C1 segment of cervical spinal cord (tissue), 14 donors: ENCODE results near the gene ST8SIA3.

Experiments used
- DNase-seq, 14 donors: peaks; one replicate each; lab custom pipeline; 2025; lab: John Stamatoyannopoulos, UW

Gene ST8SIA3, protein sequence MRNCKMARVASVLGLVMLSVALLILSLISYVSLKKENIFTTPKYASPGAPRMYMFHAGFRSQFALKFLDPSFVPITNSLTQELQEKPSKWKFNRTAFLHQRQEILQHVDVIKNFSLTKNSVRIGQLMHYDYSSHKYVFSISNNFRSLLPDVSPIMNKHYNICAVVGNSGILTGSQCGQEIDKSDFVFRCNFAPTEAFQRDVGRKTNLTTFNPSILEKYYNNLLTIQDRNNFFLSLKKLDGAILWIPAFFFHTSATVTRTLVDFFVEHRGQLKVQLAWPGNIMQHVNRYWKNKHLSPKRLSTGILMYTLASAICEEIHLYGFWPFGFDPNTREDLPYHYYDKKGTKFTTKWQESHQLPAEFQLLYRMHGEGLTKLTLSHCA

DNA sequence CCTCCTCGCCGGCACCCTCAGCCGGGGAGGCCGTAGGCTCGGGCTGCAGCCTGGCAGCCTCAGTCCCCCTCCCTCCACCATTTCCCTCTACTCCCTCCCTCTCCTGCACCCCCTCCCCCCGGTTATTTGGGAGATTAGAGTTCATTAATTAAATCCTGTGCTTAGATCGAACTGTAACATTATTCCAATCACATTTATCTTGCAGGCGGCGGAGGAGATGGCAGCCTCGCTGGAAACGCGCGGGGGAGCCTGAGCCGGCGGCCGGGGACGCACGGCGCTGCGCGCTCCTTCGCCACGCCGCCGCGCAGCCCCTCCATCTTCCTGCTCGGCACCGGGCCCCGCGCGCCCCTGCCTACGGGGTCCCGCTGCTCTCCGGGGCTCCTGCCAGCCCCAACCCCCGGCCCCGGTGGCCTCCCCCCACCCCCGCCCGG is at the start of gene ST8SIA3:
Gene ST8SIA3 (plus strand): TSS at position 287 of the 431 bp plus-strand sequence. CDS start 290 bp downstream, outside the sequence.
- DNase-seq, result peak in 1 of 14 donors; percentile 54

DNA sequence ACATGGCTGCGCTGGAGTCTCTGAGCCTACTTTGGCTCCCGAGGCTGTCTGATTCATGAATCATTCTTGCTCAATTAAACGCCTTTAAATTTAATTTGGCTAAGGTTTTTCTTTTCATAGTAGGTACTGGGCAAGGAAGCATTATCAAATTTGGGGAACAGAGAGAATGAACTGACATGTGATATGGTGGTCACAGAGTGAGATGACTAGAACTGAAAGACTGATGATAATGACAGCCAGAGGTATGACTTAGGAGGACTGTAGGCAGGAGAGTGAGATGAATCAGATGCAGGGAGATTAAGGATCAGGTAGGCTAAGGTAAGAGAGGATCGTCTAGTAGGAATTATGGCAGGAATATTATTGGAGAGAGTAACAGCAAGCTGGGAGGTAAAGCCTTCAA is 40.9 kb upstream of the ST8SIA3 start:
- no peak for DNase-seq

DNA sequence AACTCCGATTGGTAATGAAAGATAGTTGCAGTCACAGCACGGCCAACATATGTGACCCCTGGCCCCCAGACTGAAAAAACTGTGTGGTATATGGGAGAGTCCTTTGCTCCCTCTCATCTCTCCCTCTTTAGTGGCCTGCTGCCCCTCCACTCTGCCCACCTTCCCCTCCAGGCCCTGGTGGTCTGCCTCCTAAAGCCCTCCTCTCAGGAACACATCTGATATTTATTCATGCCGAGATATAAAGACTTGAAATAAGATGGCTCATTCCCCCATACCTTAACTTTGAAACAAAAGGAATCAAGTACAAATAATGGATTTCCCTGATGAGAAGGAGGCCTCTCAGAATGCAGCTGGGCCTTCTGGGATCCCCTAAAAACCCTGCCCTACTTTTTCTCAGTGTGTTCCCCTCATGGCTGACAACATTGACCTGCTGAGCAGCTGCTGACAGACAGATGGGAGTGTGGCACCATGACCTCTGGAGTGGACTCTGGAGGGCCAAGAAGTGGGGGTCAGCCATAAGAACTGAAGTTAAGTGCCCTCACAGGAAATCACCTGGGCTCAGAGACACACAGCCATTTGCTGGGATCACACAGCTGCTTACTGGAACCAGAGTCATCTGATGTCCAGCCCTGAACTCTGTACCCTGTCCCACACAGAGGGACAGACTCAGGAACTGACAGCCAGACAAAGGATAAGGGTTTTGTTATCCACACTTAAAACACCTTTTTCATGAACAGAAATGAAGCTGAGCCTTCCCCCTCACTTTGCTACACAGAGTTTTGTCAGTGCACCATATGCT is 39.8 kb upstream of the ST8SIA3 start:
- DNase-seq, result no peak

DNA sequence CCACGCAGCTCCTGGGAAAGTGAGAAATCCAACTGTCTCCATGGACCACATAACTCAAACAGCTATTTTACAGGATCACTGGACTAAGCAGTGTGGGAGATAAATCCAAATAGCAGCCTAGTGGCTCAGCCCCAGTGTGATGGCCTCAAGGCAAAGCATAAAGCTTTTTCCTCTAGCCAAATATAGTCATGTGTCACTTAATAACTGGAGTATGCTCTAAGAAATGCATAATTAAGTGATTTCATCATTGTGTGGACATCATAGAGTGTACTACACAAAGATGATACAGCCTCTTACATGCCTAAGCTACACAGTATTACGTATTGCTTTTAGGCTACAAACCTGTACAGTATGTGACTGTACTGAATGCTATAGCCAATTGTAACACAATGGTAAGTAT is 31.8 kb upstream of the ST8SIA3 start:
- no peak for DNase-seq

DNA sequence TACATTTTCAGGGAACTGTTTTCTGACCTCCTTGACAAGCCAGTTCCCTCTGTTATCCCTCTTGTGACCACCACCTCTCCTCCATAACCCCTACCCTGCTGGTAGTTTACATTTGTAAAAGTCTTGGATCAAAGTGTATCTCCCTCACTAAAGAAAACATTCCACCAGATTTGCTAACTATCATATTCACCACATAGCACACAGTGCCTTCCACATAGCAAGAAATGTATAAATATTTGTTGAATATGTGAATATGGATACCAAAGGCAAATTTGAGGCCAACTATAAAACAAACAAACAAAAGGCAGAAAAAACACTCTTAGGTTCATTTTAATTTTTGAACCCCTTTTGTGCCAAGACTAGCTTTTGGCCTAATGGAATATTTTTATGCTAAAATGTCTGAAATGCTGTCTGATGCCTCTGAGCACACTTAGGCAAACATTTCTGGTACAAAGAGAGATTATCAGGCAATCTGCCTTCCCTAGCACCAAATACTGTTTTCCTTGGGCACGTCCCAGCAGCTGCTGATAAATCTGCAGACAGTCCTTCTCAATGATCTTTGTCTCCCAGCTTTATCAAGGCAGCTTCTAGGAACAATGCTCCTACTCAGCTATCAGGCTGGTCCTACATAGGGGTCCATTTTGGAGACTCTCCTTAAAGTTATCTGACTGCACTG is 26.7 kb upstream of the ST8SIA3 start:
- no peak for DNase-seq

DNA sequence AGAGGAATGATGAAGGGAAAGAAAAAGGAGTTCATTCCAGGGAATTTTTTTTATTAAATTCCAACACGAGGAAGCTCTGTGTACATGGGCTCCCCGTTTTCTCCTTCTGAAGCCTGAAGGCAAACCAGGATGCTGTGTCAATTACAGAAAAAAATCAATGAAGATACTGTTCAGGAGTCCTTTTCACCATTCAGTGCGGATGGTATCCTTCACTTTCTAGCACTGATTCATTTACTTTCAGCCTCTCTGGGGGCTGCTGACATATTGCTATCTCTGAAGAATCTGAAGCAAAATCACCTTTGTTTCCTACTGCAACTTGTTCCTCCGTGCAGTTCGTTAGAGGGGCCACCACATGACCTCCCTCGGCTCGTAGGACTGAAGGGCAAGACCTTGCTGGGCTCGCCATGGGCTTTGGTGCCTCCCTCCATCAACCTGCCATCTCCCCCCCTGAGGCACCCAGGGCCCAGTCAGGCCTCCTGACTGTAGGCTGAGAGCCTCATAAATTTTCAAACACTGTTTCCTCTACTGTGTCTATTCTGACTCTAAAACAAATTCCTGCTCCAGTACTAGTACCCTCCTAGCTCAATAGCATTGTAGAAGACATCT is 25.5 kb upstream of the ST8SIA3 start:
- no peak for DNase-seq

DNA sequence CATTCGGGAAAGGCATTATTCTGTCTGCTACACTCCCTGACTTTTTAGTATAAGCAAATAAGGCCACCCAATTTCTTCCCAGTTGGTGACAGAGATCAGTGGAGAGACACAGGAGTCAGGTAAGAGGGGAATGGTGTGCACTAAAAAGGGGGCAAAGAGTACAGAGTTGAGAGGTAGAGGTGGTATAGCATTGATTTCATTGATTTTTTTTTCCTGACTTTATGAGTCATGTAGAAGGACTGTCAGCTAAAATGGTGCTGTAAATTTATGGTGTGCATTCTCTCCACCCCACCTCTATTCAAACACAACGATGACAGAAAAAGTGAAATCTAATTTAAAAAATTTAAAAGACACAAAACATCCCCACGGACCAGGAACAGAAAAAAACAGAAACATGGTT is 23.7 kb upstream of the ST8SIA3 start:
- DNase-seq, result no peak

DNA sequence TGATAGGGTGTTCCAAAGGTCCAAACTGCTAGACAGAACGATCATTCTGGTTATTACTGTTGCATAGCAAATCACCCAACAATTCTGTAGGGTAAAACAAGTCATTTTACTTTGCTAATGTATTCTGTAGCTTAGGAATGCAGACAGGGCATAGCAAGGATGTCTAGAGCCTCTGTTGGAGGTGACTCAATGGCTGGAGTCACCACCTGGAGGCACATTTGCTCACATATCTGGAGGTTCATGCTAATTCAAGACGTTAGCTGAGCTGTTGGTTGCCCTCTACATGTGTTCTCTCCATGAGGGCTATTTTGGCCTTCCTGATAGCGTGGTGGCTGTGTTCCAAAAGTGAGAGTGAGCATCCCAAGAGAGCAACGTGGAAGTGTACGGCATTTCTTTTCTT is 22.5 kb upstream of the ST8SIA3 start:
- DNase-seq, result no peak

DNA sequence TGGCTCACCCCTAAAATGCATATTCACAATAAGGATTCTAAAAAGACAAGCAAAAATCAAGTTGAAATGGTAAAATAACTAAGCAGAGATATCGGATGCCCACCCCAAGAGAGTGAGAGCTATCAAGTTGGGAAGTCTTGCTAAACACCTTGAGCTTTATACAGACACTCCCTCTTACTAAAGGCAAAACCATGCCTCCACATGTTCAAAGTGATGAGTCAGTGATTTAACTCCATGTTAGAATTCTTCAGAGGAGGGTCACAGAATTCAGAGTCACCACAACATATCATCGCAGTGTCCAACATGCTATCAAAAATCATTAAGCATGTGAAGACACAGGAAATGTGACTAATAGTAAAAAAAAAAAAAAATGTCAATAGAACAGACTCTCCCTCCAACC is 20.6 kb upstream of the ST8SIA3 start:
- no peak for DNase-seq

DNA sequence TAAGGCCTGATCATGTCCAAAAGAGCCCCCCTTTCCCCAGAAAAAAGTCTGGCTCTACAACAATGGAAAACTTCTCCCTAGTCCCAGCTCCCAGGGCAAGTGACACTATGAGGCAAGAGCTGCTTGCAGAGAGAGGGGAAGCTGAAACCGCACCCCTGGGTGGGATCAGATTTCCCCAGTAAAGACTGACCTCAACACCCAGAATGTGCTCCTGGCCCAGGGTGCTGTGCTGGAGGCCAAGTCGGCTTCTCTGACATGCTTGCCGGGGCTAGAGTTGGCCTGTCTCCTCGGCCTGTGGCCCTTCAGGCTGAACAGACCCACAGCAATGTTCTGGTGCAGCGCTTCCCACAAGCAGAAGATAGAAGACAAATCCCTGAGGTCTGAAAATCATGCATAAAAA is 18.4 kb upstream of the ST8SIA3 start:
- DNase-seq, result no peak

DNA sequence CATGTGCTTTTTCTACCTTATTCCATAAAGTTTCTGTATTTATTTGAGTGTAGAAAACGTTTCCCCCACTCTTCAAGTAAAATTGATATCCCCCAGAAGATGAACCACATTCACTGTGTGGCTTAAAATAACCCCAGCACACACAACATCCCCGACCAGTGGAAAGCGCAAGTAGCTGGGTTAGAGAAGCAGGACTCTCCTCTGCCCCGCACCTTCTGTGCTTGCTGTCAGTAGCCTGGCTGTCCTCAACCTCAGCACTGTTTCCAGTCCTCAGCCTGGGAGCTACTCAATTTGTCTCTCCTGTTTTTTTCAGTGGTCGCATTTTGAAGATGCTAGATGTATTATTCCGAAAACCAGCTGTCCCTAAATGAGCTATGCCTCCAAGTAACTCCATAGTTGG is 18.0 kb upstream of the ST8SIA3 start:
- no peak for DNase-seq

DNA sequence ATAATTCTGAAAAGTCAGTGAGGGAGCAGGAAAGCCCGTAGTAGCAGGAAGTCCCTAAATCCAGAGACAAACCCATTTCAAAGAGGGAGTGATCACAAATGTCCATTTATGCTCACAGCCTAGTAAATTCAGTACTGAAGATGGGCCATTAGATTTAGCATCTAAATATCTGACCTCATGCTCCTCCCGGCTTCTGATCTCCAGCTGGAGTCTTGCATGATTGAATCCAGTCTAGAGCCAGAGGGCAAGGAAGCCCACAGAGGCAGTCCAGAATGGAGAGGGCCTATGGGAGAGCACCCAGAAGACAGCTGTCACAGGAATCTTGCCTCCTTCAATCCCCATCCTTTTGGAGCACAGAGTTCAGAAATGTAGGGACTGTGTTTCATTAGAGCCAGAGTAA is 16.0 kb upstream of the ST8SIA3 start:
- DNase-seq, result no peak

DNA sequence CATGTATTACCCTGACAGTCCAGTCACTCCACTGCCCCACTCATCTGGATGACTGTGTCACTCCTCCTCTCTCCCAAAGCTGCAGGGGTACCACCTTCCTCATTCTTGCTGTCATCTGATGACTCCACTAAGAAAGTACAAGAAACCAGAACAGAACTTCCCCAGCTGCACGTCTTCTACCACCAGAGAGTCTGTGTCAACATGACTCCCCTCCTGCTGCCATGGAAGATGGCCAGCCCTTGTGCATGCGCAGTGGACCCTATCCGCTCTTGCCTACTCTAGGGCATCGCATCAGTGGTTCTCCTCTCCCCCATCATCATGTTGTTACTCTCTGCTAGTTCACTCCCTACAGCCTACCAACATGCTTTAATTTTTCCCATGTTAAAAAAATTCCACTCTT is 14.5 kb upstream of the ST8SIA3 start:
- no peak for DNase-seq

DNA sequence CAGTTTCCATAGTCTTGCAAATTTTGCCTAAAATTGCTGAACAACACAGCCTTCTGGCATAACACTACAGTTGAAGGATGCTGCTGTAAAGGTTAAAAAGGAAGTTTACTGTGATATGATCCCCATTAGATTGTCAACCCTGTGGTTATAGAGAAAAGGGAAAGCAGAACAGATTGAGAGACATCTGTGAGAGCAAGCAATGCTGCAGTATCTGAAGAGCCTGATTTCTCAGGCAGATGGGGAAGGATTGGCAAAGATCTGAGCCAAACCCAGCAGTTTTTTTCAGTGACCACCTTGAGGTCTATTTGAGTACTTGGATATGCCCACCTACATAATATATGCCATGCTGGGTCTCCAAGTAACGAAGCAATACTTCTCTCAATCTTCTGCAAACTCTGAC is 8.5 kb upstream of the ST8SIA3 start:
- DNase-seq, result no peak

DNA sequence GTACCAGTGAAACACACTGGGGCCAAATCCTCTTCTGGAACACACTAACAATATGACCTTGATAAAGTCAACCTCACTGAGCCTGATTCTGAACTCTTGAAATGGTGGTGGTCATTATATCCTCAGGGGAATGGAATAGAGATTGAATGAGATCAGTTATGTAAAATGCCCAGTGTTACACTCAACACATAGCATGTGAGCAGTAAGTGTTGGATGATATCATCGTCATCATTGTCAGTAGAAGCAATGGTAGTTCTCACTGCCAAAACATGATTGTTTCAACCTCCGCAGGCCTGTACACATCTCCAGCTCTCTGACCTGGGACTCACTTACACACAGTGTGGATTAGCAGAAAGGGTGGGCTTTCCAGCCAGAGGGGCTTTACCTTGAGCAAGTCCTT is 5.5 kb upstream of the ST8SIA3 start:
- no peak for DNase-seq

DNA sequence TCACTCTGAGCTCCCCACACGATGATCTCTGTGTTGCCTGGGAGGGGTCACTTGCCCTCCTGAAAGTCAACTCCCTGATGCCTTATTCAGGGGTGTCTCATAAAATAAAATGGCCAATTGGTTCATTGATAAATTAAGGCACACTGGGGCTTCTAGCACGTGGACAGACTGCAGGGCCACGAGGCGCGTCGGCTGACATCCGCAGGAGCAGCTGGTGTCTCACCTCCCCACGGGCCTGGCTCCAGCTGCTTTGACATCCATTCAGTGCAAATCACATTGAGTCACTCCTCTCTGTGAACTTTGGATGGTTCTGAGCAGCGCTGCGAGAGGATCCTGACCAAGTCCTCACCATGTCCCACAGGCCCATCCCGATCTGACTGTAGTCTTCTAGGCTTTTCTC is 4.6 kb upstream of the ST8SIA3 start:
- DNase-seq, result no peak

DNA sequence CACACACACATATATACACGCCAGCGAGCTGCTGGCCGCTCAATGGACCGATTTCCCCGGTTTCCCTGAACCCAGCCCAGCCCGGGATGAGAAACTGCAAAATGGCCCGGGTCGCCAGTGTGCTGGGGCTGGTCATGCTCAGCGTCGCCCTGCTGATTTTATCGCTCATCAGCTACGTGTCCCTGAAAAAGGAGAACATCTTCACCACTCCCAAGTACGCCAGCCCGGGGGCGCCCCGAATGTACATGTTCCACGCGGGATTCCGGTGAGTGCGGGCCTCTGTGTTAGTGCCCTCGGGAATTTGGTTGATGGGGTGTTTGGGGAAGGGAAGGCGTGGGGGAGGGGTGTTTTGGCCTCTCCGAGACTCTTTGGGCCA is 392 bp downstream of the ST8SIA3 start:
- DNase-seq, result peak in 1 of 14 donors; percentile 58

DNA sequence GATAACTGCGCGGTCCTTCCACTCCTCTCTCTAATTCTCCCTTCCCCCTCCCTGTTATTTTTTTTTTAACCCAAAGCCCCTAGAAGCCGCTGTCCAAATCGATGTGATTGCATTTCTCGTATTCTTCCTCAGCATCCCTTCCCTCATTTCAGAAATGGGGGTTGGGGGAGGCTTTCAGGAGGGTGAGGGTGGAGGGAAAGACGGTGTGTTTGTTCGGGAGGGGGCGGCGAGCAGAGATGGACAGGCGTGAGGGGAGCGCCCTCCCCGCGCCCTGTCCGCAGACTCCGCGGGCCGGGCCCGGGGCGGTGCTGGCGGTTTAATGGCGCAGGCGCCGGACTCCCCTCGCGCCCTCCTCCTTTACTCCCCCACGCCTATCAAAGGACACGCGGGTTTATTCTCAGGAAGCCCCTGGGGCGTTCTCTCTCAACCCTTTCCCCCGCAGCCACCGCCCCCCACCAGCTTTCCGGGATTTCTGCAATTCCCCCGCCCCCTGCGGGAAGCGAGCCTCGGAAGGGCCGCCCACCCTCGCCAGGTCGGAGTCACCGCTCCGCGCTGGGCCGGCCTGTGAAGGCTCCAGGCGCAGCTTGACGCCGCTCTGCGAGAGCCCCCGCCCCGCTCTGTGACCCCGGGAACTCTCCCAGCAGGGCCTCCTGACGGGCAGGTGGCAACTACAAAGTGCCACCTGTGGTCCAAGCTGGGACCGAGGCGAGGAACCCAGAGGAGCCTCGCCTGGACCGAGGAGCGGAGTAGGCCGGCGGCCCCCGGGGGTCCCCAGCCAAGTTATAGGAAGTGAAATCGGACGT is 981 bp downstream of the ST8SIA3 start:
- DNase-seq, result peak in 4 of 14 donors; percentile 18 to 85 (median 36)

DNA sequence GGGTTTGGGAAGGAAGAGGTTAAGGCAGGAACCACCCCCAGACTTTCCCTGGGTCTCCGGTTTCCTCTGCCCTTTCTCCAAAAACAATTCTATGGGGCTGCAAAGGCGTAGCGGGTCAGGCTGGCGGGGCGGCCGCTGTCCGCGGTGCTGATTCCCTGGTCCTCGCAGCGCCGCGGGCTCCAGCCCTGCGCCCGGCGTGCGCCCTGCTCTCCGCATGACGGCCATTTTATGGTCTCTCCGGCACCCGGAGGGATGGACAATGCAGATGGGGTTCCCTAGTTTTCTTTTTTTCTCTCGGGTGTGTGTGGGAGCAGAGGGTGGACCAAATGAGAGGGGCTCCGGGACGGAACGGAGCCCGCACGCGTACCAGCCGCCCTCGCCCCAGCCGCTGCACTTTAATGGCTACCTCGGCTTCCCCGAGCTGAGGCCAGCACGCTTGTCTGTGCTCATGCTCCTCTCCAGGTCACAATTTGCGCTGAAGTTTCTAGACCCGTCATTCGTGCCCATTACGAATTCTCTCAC is 1.6 kb downstream of the ST8SIA3 start:
- peak in 5 of 14 donors; percentile 8 to 75 (median 18) for DNase-seq

DNA sequence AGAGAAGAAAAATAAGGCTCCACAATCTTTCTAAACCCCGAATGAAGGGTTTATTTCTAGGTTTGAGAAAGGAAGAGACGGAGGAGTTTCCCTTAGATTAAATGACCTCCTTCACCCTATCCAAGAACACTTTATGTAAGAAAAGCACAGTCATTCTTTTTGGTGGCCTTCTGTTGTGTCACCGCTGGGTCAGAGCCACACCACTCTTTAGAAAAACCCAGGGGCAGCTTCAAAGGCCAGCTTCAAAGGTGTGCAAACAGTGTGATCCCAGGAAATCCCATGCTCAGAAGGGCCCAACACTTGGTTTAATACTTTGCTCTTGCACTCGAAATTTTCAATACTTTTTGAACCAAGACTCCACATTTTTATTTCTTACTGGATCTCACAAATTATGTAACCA is 7.1 kb downstream of the ST8SIA3 start:
- no peak for DNase-seq

DNA sequence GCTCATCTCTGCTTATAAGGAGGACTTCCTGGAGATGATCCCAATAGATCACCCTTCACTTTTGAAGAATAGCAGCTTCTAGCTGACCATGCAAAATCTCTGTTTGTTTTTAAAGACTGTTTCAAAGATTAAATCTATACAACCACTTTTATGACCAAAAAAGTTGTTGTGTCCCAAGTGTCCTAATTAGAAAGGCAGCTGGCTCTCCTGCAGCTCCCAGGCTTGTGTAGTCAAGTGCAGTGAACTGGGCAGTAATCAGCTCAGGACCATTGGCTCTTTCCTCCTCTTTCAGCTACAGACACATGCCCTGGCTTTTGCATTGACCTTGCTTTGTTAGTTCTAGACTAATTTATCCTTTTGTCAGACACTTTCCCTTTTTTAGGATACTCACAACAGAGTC is 10.4 kb downstream of the ST8SIA3 start:
- DNase-seq, result no peak
